Measurements from ENCODE around the gene UBE2D2. TPM values are rescaled to one million over a fixed set of nuclear protein-coding genes. Genes with fewer than 3 reads are reported as not detected.
"Not testable (repeated sequence)": the region's sequence is repeated elsewhere in the genome, so short reads cannot be mapped to it uniquely, and the experiment has no call there.

The UBE2D2 gene
- total and polyA plus RNA-seq, 5 donors = 111 to 138 (median 118) TPM

DNA sequence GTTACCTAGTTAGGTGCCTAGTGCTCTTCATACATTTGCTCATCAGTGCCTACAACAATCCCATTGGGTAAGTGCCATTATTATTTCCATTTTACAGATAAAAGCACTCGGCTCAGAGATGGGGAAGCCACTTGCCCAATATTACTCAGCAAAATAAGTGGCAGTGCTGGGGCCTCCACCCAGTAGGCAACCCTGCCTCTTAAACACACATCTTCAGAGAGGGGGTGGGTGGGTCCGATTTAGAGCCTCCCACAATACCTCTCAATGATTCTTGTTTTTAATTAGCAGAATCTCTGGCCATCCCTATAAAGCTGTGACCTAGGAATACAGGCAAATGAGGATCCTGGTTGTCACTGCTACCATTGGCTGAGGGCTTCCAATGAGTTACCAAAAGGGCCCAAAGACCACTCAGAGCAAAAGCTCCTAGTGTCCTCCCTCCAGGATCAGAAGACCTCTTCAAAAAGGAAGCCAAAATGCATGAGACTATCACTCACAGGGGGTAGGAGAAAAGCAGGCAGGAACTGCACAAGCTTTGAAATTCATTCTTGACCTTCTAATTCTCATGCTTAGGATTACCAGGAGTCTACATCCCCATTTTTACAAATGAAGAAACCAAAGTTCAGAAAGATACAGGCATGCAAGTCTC lies 36.1 kb upstream of the UBE2D2 start:
- Histone ChIP-seq H3K9me3 (ENCODE audit: control insufficient read depth, low read length) (no peaks in the 10 kb centered on the region), H3K4me1 (ENCODE audit: control insufficient read depth, insufficient read depth, low read length) (no peaks in the 10 kb centered on the region), H3K27me3 (ENCODE audit: control insufficient read depth, insufficient read depth) (no peaks in the 10 kb centered on the region), H3K4me3 (ENCODE audit: low read length) (no peak overlapping the region), H3K27ac (ENCODE audit: low read length) (no peak overlapping the region)
- DNase-seq = no peak
- ATAC-seq = no peak
- intact Hi-C loops (cut with DNase I) = no loop called here
- 58% methylated on average over 2 of the region's 2 CpGs for WGBS

- 93% methylated on average over 12 of the region's 12 CpGs for WGBS
- H3K4me1 ChIP-seq (ENCODE audit: control insufficient read depth, insufficient read depth, low read length); H3K4me3 ChIP-seq (ENCODE audit: low read length); intact Hi-C loops (cut with DNase I); H3K27ac ChIP-seq (ENCODE audit: low read length); ATAC-seq; H3K27me3 ChIP-seq (ENCODE audit: control insufficient read depth, insufficient read depth); H3K9me3 ChIP-seq (ENCODE audit: control insufficient read depth, low read length); DNase-seq: not testable (repeated sequence)
Measured at GRCh38 chr5:139525586-139526308, 35.4 kb upstream of the UBE2D2 start.

DNA sequence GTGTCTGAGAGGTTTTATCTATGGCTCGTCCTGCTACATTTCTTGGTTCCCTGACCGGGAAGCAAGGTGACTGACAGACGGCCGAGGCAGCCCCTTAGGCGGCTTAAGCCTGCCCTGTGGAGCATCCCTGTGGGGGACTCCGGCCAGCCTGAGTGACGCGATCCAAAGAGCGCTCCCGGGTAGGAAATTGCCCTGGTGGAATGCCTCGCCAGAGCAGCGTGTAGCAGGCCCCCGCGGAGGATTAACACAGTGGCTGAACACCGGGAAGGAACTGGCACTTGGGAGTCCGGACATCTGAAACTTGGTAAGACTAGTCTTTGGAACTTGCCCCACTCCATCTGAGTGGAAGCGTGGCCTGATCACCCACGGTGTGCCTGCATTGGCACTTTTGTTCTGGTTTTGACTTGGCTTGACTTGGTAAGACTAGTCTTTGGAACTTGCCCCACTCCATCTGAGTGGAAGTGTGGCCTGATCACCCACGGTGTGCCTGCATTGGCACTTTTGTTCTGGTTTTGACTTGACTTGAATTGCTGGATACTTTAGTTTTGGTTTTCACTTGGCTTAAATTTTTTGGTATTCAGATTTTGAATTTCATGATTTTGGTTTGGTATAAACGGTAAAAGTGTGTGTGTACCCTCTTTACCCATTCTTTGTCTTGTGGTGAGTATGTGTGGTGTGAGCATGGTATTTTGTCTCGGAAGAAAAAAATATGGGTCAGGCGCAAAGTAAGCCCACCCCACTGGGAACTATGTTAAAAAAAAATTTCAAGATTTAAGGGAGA lies 34.6 kb upstream of the UBE2D2 start:
- H3K9me3 ChIP-seq (ENCODE audit: control insufficient read depth, low read length); H3K27me3 ChIP-seq (ENCODE audit: control insufficient read depth, insufficient read depth); H3K27ac ChIP-seq (ENCODE audit: low read length); intact Hi-C loops (cut with DNase I); H3K4me3 ChIP-seq (ENCODE audit: low read length); H3K4me1 ChIP-seq (ENCODE audit: control insufficient read depth, insufficient read depth, low read length); ATAC-seq; DNase-seq: not testable (repeated sequence)
- WGBS = 88% methylated on average over 22 of the region's 22 CpGs

DNA sequence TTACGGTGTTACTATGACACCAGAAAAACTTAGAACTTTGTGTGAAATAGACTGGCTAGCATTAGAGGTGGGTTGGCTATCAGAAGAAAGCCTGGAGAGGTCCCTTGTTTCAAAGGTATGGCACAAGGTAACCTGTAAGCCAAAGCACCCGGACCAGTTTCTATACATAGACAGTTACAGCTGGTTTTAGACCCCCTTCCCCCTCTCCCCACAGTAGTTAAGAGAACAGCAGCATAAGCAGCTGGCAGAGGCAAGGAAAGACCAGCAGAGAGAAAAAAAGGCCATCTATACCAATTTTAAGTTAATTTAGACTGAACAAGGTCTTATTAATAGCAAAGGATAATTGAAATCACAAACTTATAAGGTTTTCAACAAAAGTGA lies 34.1 kb upstream of the UBE2D2 start:
- ATAC-seq; H3K4me3 ChIP-seq (ENCODE audit: low read length); H3K9me3 ChIP-seq (ENCODE audit: control insufficient read depth, low read length); H3K27ac ChIP-seq (ENCODE audit: low read length); H3K27me3 ChIP-seq (ENCODE audit: control insufficient read depth, insufficient read depth); intact Hi-C loops (cut with DNase I); DNase-seq; H3K4me1 ChIP-seq (ENCODE audit: control insufficient read depth, insufficient read depth, low read length): not testable (repeated sequence)
- 67% methylated on average over 2 of the region's 2 CpGs for WGBS

DNA sequence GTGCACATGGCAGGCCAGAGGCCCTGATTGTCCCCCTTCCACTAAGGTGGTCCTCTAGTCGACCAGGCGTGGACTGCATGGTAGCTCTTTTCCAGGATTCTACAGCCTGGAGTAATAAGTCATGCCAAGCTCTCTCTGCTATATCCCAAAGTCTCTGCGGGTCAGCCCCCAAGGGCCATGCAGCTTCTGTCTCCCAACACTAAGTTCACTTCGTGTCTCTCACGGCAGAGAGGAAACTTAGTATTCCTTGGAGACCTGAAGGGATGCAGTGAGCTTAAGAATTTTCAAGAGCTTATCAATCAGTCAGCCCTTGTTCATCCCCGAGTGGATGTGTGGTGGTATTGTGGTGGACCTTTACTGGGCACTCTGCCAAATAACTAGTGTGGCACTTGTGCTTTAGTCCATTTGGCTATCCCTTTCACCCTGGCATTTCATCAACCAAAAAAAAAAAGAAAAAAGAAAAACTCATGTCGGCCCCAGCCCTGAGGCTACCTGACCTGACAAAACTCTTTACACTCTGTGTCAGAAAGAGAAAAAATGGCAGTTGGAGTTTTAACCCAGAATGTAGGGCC lies 33.2 kb upstream of the UBE2D2 start:
- 57% methylated on average over 7 of the region's 7 CpGs for WGBS
- intact Hi-C loops (cut with DNase I); ATAC-seq: not testable (repeated sequence)

GRCh38 chr5:139528695-139529094 lies 32.4 kb upstream of the UBE2D2 start:
- H3K9me3 ChIP-seq (ENCODE audit: control insufficient read depth, low read length); H3K4me3 ChIP-seq (ENCODE audit: low read length); H3K4me1 ChIP-seq (ENCODE audit: control insufficient read depth, insufficient read depth, low read length); H3K27me3 ChIP-seq (ENCODE audit: control insufficient read depth, insufficient read depth); DNase-seq; intact Hi-C loops (cut with DNase I); H3K27ac ChIP-seq (ENCODE audit: low read length); ATAC-seq: not testable (repeated sequence)
- WGBS = 93% methylated on average over 8 of the region's 8 CpGs

More for the DNA sequence above, 33.2 kb upstream of the UBE2D2 start:
- not testable (repeated sequence) for H3K27me3 ChIP-seq (ENCODE audit: control insufficient read depth, insufficient read depth); H3K4me1 ChIP-seq (ENCODE audit: control insufficient read depth, insufficient read depth, low read length); H3K9me3 ChIP-seq (ENCODE audit: control insufficient read depth, low read length); H3K27ac ChIP-seq (ENCODE audit: low read length); DNase-seq; H3K4me3 ChIP-seq (ENCODE audit: low read length)

DNA sequence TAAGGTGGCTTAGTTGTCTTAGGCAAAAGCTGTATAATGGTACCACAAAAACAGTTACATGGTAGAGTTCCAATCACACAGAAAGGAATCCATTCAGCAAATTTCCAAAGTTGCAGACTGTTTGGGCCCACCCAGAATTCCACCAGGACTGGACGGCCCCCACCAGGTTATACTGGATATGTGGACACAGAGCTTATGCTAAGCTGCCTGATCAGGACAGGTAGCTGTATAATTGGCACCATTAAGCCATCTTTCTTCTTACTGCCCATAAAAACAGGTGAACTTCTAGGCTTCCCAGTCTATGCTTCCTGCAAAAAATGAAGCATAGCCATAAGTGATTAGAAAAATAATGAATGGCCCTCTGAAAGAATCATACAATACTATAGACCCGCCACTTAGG lies 31.1 kb upstream of the UBE2D2 start:
- ATAC-seq; H3K4me1 ChIP-seq (ENCODE audit: control insufficient read depth, insufficient read depth, low read length); H3K27me3 ChIP-seq (ENCODE audit: control insufficient read depth, insufficient read depth); DNase-seq; H3K4me3 ChIP-seq (ENCODE audit: low read length); intact Hi-C loops (cut with DNase I); H3K27ac ChIP-seq (ENCODE audit: low read length); H3K9me3 ChIP-seq (ENCODE audit: control insufficient read depth, low read length): not testable (repeated sequence)
- 94% methylated on average over 2 of the region's 2 CpGs for WGBS

DNA sequence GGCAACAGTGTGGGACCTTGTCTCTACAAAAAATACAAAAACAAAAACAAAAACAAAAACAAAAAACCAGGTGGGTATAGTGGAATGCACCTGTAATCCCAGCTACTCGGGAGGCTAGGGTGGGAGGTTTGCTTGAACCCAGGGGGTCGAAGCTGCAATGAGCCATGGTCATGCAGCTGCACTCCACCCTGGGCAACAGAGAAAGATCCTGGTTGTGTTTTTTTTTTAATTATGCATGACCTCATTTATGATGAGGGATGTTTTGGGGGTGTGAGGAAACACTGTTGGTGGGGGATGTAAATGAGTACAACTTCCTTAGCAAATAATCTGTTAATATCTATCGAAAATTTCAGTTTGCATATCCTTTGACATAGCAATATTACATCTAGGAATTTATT lies 29.4 kb upstream of the UBE2D2 start:
- ATAC-seq = no peak
- intact Hi-C loops (cut with DNase I) = no loop called here
- no peaks in the 10 kb centered on the region for H3K4me1 ChIP-seq (ENCODE audit: control insufficient read depth, insufficient read depth, low read length)

GRCh38 chr5:139543423-139543991 lies 17.6 kb upstream of the UBE2D2 start:
- Histone ChIP-seq H3K4me3 (ENCODE audit: low read length) (peak overlapping the region; percentile 17), H3K9me3 (ENCODE audit: control insufficient read depth, low read length) (no peaks in the 10 kb centered on the region), H3K4me1 (ENCODE audit: control insufficient read depth, insufficient read depth, low read length) (no peaks in the 10 kb centered on the region), H3K27me3 (ENCODE audit: control insufficient read depth, insufficient read depth) (no peaks in the 10 kb centered on the region), H3K27ac (ENCODE audit: low read length) (peak overlapping the region; percentile 42)
- peak; percentile 84 to 93 (median 91) for DNase-seq
- WGBS = 7% methylated on average over 24 of the region's 24 CpGs
- intact Hi-C loops (cut with DNase I) = no loop called here
- peak; percentile 99 for ATAC-seq

More for the DNA sequence above, 29.4 kb upstream of the UBE2D2 start:
- Histone ChIP-seq H3K27ac (ENCODE audit: low read length) (no peak overlapping the region), H3K27me3 (ENCODE audit: control insufficient read depth, insufficient read depth) (no peaks in the 10 kb centered on the region), H3K4me3 (ENCODE audit: low read length) (no peak overlapping the region), H3K9me3 (ENCODE audit: control insufficient read depth, low read length) (no peaks in the 10 kb centered on the region)
- DNase-seq = no peak
- 89% methylated on average over 3 of the region's 3 CpGs for WGBS

GRCh38 chr5:139546593-139546992 lies 14.5 kb upstream of the UBE2D2 start:
- ATAC-seq; H3K4me1 ChIP-seq (ENCODE audit: control insufficient read depth, insufficient read depth, low read length); DNase-seq; H3K9me3 ChIP-seq (ENCODE audit: control insufficient read depth, low read length); intact Hi-C loops (cut with DNase I); H3K27me3 ChIP-seq (ENCODE audit: control insufficient read depth, insufficient read depth); H3K4me3 ChIP-seq (ENCODE audit: low read length); H3K27ac ChIP-seq (ENCODE audit: low read length): not testable (repeated sequence)
- WGBS = 85% methylated on average over 6 of the region's 6 CpGs

Measured in right cardiac atrium (tissue), 5 donors.